Uterus (tissue), 2 donors: ENCODE measurements around the gene SLC8A1.

Source experiments
- CTCF ChIP-seq, 4 experiments: fragments of 200-600 bp in 2 of 4; fragments of 450-650 bp in 2 of 4; sonication (generic) in 2 of 4; IDR thresholded peaks; one replicate each; pipeline ENCODE4 v1.5.1; 2016 to 2019; ENCODE audit warnings: antibody characterized with exemption in 4 of 4, mild to moderate bottlenecking in 2 of 4, moderate library complexity in 1 of 4
- POLR2A ChIP-seq, 2 donors: fragments of 450-650 bp; IDR thresholded peaks; one replicate each; pipeline ENCODE4 v1.6.1; 2016; ENCODE audit warnings: antibody characterized with exemption in 2 of 2, mild to moderate bottlenecking in 1 of 2, moderate library complexity in 1 of 2

- TF ChIP-seq CTCF (IDR thresholded peaks at IDR 0.05) (no peak), POLR2A (IDR thresholded peaks at IDR 0.05) (no peak)
These were observed 224.7 kb downstream of the SLC8A1 start for GRCh38 chr2:40227210-40227609.
